ENCODE measurements around the gene COL5A1. TPM values are rescaled to one million over a fixed set of nuclear protein-coding genes. Genes with fewer than 3 reads are reported as not detected.

The COL5A1 gene
- total RNA-seq, 2 donors from 2014 or later: 10.9 to 22.0 TPM

GRCh38 chr9:134830126-134830525, 188.5 kb downstream of the COL5A1 start:
- H3K4me1 ChIP-seq: no peaks in the 10 kb centered on the region
- H3K9me3 ChIP-seq: no peaks in the 10 kb centered on the region
- TF ChIP-seq CTCF (IDR thresholded peaks at IDR 0.05): no peak
- H3K4me3 ChIP-seq: no peak overlapping the region
- no peak for DNase-seq (ENCODE audit: low spot score)
- peaks cover 6% of the 10 kb centered on the region for H3K36me3 ChIP-seq
- no peak overlapping the region for H3K27ac ChIP-seq
- no peaks in the 10 kb centered on the region for H3K27me3 ChIP-seq

GRCh38 chr9:134830926-134831720, 189.5 kb downstream of the COL5A1 start:
- no peaks in the 10 kb centered on the region for H3K9me3 ChIP-seq
- H3K27me3 ChIP-seq: no peaks in the 10 kb centered on the region
- no peaks in the 10 kb centered on the region for H3K36me3 ChIP-seq
- no peaks in the 10 kb centered on the region for H3K4me1 ChIP-seq
- H3K27ac ChIP-seq: no peak overlapping the region
- DNase-seq (ENCODE audit: low spot score): no peak
- no peak for TF ChIP-seq CTCF (IDR thresholded peaks at IDR 0.05)
- H3K4me3 ChIP-seq: no peak overlapping the region

DNA sequence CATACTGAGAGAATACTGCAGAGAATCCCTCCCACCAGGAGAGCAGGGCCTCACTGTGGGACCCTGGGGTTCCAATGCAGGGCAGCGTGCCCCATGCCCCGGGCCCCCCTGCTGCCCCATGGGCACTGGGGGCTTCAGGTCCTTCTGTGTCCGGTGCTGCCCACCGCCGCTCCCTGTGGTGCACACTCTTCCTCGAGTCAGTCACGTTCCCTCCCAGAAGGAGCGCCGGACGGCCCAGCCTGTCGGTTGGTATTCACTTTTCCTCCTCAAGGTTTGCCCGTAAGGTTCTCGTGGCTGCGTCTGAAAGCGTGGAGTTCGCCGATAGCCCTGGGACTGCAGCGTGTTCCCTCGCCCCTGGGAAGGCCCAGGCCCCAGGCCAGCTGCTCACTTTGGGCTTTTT, 190.9 kb downstream of the COL5A1 start:
- Histone ChIP-seq H3K4me1 (no peaks in the 10 kb centered on the region), H3K4me3 (no peak overlapping the region), H3K9me3 (no peaks in the 10 kb centered on the region), H3K36me3 (no peaks in the 10 kb centered on the region), H3K27ac (no peak overlapping the region), H3K27me3 (no peaks in the 10 kb centered on the region)
- DNase-seq (ENCODE audit: low spot score): no peak
- TF ChIP-seq CTCF (IDR thresholded peaks at IDR 0.05): no peak

- Histone ChIP-seq H3K4me3 (no peak overlapping the region), H3K9me3 (no peaks in the 10 kb centered on the region), H3K27me3 (no peaks in the 10 kb centered on the region), H3K36me3 (no peaks in the 10 kb centered on the region), H3K4me1 (no peaks in the 10 kb centered on the region), H3K27ac (no peak overlapping the region)
- DNase-seq (ENCODE audit: low spot score): no peak
- no peak for TF ChIP-seq CTCF (IDR thresholded peaks at IDR 0.05)
These were observed 191.8 kb downstream of the COL5A1 start for GRCh38 chr9:134833294-134833880.

DNA sequence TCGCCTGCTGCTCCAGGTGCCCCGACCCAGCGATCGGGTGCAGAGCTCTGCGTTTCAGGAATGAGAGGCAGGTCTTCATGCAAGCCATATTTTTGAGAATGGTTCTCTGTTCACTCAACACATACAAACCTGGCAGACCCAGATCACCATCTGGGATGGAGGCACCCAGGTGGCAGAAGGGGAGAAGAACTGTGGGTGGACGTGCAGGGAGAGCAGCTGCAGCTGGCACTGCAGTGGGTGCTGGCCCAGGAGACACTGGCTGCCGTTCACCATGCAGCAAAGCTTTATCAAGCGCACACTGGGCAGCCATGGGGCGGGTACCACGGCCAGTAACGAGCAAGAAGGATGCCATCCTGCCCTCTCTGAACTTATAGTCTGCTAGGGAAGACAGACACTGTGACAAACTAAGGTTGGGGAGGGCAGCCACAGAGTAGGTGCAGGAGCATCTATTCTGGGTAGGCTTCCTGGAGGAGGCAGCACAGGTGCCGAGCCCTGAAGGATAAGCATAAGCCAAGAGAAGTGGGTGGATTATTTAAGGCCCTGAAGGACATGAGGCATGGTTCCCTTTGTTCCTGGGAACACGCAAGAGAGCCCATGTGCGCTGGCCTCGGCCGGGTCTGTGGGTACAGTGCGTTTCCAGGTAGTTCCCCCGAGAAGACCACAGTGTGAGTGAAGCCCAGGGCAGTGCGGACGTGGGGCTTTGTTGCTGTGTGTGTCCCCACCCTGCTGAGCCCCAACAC, 192.8 kb downstream of the COL5A1 start:
- Histone ChIP-seq H3K4me3 (no peak overlapping the region), H3K27me3 (no peaks in the 10 kb centered on the region), H3K36me3 (no peaks in the 10 kb centered on the region), H3K4me1 (no peaks in the 10 kb centered on the region), H3K27ac (no peak overlapping the region), H3K9me3 (no peaks in the 10 kb centered on the region)
- TF ChIP-seq CTCF (IDR thresholded peaks at IDR 0.05): no peak
- DNase-seq (ENCODE audit: low spot score): no peak

All from right atrium auricular region (tissue), 2 donors.